NCI-H2171 treated with DMSO at 0.1 percent for 48 hours (cell line): ENCODE measurements around the gene RAB35.
"Not testable (repeated sequence)": the region's sequence is repeated elsewhere in the genome, so short reads cannot be mapped to it uniquely, and the experiment has no call there.

ENCODE experiments used
- DNase-seq: peaks from one replicate; lab custom pipeline; 2025; lab: John Stamatoyannopoulos, UW

The RAB35 gene

DNA sequence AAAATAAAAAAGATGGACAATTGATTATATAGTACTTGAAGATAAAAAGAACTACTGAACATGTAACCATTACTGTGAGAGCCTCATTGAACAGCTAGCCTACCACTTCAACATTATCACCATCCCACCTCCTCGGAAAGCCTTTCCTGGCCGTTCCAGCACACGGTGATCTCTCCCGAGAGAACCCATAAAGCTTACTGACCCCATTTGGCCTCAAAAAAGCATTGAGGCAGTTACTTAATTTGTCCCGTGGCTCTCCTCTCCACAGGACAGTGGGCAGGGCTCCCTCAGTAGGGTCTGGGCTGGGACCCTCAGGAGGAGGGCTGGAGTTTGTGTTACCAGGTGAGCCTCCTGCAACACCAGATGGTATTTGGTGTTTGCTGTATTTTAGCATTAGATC is 55.8 kb downstream of the RAB35 start:
- DNase-seq = no peak

DNA sequence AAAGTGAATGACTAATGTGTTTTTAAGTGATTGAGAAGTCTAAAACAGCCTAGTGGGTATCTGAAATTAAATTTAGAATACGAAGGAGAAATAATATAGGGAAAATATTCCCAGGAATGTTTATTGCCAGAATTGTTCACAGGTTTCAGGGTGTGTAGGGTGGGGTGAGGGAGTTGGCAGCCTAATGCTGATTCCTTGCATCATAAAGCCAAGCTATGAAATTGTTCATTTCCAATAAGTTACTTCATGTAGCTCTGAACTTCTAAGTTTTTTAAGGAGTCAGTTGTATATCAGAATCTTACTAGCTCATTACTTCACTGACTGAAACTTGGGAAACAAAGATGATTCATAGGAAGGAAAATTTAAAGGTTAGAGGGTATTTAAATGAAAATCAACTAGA is 56.4 kb downstream of the RAB35 start:
- DNase-seq = no peak

DNA sequence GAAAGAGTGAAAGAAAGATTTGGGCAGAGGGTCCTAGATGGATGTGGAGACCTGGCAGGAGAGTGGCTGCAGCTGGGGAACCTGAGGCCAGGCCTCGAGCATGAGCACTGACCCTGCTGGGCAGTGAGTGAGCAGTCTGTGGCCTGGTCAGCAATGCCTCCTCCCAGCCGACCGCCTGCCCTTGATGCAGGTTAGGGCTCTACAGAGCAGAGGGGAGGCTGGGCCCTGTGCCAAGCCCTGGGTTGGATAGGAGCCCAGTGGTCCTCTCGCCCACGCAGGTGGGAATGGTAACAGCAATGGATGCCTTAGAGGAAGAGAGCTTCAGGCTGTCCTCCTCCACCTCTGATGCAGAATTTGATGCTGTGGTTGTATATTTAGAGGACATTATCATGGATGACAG is 59.8 kb downstream of the RAB35 start:
- DNase-seq = no peak

DNA sequence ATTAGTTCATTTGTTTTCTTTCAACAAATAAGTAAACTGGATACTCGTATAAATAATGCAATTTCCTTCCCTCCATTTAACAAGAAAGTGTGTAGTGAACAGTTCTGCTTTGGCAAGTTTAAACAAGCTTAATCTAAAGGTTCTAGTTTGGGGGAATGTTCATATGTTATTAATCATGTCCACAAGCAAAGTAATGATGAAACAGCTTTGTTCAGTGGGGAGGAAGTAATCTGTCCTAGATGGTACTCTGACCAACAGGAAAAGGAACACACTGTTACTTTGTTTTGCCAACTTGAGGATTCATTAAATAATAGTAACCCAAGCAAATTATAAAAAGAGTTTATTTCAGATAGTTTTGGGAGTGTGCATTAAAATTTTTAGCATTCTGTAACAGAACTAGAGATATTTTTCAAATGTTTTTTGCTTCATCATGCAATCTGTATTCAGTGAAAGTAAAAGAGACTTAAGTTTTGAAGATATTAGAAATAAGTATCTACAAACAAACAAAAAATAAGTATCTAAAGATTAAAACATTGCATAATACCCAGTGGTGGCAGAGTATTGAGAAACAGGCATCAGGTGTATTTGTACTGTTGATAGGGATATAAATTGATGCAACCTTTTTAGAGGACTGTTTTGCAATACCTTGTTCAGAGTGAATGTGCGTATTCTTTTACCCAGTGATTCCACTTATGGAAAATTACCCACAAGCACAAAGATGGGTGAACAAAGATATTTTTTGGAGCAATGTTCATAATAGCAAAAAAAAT is 61.1 kb downstream of the RAB35 start:
- DNase-seq = no peak

DNA sequence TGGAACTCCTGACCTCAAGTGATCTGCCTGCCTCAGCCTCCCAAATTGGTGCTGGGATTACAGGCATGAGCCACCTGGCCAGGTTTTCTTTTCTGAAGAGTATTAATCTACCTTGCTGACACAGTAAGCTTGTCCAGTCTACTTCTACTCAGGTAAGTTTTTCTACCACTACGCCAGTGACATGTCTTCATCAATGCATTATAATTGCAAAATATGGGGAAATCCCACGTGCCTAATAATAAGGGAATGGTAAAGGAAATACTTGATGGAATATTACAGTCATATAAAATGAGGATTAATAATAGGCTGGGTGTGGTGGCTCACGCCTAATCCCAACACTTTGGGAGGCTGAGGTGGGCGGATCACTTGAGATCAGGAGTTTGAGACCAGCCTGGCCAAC is 62.3 kb downstream of the RAB35 start:
- DNase-seq = no peak

DNA sequence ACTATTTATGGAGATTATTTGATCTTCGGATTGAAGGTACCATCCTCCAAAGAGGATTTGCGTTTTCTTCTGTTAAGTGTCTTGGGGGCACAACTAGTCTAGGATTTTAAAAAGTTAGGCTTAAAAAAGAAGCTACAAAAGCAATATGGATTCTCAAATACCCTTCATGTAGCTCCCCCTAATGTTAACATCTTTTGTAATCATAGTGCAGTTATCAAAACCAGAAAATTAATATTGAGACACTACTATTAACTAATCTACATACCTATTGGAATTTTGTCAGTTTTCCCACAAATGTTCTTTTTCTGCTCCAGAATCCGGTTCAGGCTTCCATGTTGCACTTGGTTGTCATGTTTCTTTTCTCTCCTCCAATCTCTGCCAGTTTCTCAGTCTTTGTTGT is 65.0 kb downstream of the RAB35 start:
- DNase-seq = no peak

DNA sequence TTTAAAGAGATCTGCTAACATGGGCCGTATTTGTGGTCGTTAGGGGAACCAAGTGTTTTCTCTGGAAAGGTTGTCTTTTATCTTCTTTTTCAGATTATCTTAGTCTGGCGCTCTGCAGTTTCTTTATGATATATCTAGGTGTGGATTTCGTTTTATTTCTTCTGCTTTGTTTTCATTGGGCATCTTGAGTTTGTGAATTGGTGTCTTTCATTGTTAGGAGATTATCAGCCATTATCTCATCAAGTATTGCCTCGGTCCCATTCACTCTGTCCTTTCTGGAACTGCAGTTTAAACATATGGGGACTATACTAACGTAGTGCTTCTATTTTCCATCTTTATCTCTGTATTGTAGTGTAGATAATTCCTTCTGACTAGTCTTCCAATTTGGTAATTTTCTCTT is 67.1 kb downstream of the RAB35 start:
- no peak for DNase-seq

DNA sequence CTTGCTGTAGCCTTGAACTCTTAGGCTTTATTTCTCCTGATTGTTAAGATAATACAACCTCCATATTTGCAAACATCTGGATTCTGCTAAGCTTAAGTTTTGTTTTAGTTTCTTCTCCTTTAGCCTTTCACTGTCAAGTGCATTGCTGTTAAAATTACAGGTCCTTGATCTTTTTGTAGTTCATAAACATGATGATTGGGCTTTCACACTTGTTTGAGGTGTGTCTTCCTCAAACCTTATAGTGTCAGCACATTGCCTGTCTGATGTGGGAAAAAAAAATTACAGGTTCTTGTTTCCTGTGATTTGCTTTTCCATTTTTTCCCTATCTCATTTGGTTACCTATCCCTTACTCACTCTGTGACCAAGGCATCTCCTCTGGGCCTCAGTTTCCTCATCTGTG is 68.3 kb downstream of the RAB35 start:
- no peak for DNase-seq

DNA sequence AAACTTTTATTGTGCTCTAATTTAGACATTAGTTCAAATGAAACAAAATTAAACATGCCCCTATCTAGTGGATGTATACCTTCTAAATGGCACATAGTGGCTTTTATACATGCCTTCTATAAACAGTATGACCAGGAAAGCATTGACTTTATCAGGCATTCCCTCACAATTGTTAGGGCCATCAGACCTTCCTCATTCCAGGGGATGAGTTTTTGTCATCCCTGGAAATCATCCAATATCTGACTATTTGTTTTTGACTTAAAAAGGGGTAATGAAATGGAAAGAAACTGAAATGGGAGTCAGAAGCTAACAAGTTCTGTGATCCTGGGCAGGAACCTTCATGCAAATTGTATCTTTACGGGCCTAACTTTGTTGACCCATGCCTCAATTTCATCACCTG is 69.5 kb downstream of the RAB35 start:
- no peak for DNase-seq

DNA sequence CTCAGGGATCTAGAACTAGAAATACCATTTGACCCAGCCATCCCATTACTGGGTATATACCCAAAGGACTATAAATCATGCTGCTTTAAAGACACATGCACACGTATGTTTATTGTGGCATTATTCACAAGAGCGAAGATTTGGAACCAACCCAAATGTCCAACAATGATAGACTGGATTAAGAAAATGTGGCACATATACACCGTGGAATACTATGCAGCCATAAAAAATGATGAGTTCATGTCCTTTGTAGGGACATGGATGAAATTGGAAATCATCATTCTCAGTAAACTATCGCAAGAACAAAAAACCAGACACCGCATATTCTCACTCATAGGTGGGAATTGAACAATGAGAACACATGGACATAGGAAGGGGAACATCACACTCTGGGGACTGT is 71.2 kb downstream of the RAB35 start:
- DNase-seq = not testable (repeated sequence)
